ENCODE results near the gene IDUA. TPM values are rescaled to one million over a fixed set of nuclear protein-coding genes. Genes with fewer than 3 reads are reported as not detected.
"Not testable (repeated sequence)": the region's sequence is repeated elsewhere in the genome, so short reads cannot be mapped to it uniquely, and the experiment has no call there.

IDUA gene
- total RNA-seq, 4 donors from 2014 or later = 6.0 to 13.4 (median 11.1) TPM

DNA sequence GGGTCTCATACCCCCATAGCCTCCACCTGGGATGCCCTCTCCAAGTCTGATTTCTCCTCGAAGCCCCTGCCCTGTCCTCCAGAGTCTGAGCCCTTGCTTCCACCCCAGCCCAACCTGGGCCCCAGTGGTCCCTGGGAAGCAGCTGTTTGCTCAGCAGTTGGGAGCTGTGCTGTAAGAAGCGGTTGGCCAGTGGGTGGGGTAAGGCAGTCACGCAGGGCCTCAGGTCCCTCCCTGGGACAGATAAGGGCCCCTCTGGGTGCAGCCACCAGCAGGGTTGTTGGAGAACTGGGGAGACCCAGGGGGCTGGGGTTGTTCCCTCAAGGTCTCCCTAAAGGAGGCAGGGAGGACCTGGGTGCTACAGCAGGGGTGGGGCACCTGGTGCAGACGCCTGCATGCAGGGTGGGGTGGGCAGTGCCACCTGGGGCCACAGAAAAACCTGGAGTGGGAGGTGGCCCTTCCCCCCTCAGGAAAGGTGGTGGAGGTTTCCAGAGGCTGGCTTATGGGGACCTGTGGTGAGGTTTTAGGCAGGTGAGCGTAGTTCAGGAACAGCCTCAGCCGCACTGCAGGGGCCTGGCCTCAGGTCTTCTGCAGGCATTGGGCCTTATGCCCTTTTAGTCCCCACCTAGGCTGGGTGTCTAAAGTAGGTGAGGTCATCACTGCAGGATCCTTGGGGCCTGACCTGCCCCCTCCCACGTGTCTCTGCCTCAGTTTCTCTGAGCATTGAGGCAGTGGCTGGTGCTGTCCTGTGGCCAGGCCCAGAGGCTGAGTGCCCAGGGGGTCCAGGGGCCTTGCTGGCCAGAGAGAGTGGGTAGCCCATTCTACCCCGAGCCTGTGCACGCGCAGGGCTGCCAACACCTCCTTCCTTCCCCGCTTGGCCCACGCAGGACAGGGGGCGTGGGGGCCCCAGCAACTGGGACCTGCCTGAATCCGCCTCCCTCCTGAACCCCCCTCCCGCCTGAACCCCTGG is 9.5 kb downstream of the IDUA start:
- no peak overlapping the region for H3K4me3 ChIP-seq (ENCODE audit: low read depth, poor library complexity, severe bottlenecking)
- no peak for DNase-seq (ENCODE audit: low spot score in 2 of 2)
- 53 to 54% methylated on average over 12 to 13 of the region's 15 CpGs for WGBS, 2 donors
- TF ChIP-seq, protein P1, sequence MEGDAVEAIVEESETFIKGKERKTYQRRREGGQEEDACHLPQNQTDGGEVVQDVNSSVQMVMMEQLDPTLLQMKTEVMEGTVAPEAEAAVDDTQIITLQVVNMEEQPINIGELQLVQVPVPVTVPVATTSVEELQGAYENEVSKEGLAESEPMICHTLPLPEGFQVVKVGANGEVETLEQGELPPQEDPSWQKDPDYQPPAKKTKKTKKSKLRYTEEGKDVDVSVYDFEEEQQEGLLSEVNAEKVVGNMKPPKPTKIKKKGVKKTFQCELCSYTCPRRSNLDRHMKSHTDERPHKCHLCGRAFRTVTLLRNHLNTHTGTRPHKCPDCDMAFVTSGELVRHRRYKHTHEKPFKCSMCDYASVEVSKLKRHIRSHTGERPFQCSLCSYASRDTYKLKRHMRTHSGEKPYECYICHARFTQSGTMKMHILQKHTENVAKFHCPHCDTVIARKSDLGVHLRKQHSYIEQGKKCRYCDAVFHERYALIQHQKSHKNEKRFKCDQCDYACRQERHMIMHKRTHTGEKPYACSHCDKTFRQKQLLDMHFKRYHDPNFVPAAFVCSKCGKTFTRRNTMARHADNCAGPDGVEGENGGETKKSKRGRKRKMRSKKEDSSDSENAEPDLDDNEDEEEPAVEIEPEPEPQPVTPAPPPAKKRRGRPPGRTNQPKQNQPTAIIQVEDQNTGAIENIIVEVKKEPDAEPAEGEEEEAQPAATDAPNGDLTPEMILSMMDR (IDR thresholded peaks at IDR 0.05) = no peak
- TF ChIP-seq POLR2A (IDR thresholded peaks at IDR 0.05) = no peak
- intact Hi-C loops (cut with DNase I; ENCODE audit: low total_unique reads) = no loop called here

DNA sequence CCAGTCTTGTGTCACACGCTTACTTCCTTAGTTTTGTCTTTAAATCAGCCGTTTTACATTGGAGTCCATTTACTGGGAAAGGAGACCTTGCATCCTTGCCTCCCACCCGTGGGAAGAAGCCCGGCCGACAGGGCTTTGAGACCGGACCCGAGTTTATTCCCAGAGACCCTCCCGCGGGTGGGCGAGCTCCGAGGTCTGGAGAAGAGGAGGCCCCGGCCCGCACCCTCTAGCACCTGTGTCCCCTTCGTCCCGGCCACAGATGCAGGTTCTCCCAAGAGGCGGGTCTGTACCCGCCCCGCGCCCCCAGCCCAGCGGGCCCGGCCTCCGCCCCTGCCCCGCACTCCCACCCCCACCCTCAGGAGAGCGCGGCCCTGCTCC is 10.1 kb downstream of the IDUA start:
- 5 to 8% methylated on average over 14 to 15 of the region's 25 CpGs for WGBS, 2 donors
- TF ChIP-seq, protein P1 (IDR thresholded peaks at IDR 0.05) = no peak
- no peak for TF ChIP-seq POLR2A (IDR thresholded peaks at IDR 0.05)
- DNase-seq (ENCODE audit: low spot score in 2 of 2) = no peak
- no peak overlapping the region for H3K4me3 ChIP-seq (ENCODE audit: low read depth, poor library complexity, severe bottlenecking)
- intact Hi-C loops (cut with DNase I; ENCODE audit: low total_unique reads) = no loop called here

DNA sequence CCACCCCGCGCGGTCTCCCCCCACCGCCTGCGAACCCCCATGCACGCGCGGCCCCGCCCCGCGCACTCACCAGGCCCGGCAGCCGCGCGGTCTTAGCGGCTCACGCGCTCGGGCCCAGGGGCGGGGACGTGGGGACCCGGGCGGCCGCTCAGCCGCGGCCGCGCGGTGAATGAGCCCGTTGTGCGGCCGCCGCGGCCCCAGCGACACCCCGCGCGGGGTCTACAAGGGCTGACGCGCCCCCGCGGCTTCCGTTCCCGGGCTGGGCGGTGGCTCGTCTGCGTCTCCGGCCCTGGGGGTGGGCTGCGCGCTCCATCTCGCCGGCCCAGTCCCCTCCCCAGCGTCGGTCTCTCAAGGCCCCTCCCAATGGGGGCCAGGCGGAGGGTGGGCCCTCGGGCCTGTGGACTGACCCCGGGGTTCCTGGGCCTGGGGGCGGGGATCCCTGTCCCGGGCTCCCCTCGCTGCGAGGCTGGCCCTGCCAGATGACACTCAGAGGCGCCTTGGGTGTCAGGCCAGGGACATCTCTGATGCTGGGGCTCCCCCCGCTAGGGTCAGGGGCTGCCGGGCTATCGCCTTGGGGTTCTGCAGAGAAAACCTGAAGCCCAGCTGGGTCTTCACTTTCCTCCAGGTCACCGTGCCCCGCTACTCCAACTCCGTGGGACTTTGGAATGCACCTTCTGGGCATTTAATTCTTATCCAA is 10.7 kb downstream of the IDUA start:
- H3K4me3 ChIP-seq (ENCODE audit: low read depth, poor library complexity, severe bottlenecking) = no peak overlapping the region
- no peak for DNase-seq (ENCODE audit: low spot score in 2 of 2)
- TF ChIP-seq, protein P1 (IDR thresholded peaks at IDR 0.05) = no peak
- TF ChIP-seq POLR2A (IDR thresholded peaks at IDR 0.05) = no peak
- intact Hi-C loops (cut with DNase I; ENCODE audit: low total_unique reads) = no loop called here
- WGBS, 2 donors = 0 to 1% methylated on average over 5 to 19 of the region's 68 CpGs

DNA sequence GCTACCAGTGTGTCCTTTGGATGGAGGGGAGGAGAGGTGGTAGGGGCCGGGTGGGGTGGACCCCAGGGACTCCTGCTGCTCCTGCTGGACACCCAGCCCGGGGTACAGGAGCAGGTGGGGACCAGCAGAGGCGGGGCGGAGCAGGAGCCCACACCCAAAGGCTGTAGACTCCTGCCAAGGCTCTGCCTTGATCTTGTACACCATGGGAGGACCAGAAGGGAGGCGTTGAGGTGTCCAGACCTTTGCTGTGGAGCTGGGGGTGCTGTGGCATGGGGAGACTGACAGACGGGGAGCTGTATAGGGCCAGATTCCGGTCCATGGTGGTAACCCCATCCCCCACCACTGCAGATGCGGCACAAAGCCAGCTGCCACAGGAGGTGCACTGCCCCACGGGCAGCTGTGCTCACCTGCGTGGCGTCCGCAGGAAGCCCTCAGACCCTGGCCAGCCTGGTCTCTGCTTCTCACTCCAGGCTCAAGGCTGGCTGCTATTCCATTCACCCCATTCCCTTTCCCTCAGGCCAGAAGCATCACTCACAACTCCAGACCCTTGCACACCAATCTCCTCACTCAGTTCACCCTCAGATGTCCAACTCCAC is 11.3 kb downstream of the IDUA start:
- intact Hi-C loops (cut with DNase I; ENCODE audit: low total_unique reads) = no loop called here
- H3K4me3 ChIP-seq (ENCODE audit: low read depth, poor library complexity, severe bottlenecking) = no peak overlapping the region
- DNase-seq (ENCODE audit: low spot score in 2 of 2) = no peak
- no peak for TF ChIP-seq POLR2A (IDR thresholded peaks at IDR 0.05)
- TF ChIP-seq, protein P1 (IDR thresholded peaks at IDR 0.05) = no peak
- WGBS, 2 donors = 23 to 33% methylated on average over 12 of the region's 12 CpGs

DNA sequence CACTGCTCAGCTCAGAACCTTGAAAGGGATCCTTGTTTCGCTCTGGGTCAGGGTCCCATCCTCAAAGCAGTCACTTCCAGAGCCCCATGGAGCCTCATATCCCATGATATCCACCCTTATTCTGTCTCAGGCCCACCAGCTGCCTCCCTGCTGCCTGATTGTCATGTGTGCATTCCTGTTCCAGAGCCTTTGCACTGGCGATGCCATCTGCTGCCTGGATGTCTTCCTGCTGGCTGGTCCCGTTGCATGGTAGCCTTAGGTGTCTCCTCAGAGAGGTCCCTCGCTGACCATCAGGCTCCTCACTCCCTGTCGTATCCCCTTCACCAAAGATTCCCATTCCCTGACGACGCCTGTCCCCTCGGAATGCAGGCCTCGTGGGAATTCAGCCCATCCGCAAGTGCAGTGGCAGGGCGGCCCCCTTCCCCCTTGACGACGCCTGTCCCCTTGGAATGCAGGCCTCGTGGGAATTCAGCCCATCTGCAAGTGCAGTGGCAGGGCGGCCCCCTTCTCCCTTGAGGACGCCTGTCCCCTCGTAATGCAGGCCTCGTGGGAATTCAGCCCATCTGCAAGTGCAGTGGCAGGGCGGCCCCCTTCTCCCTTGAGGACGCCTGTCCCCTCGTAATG is 12.5 kb downstream of the IDUA start:
- intact Hi-C loops (cut with DNase I; ENCODE audit: low total_unique reads); DNase-seq (ENCODE audit: low spot score in 2 of 2); H3K4me3 ChIP-seq (ENCODE audit: low read depth, poor library complexity, severe bottlenecking): not testable (repeated sequence)
- WGBS, 2 donors = 40 to 50% methylated on average over 17 to 21 of the region's 21 CpGs
